Parathyroid adenoma (tissue), 2 donors: ENCODE data around the gene OSBP.

Experiments used
- H2AFZ ChIP-seq: fragments of 300-600 bp; sonication (generic); one replicate; pipeline ENCODE4 v1.7.0; 2017; ENCODE audit warnings: antibody characterized with exemption, mild to moderate bottlenecking
- H3K27ac ChIP-seq: fragments of 300-600 bp; sonication (generic); one replicate; pipeline ENCODE4 v1.7.0; 2017
- H3K27me3 ChIP-seq: fragments of 300-600 bp; sonication (generic); one replicate; pipeline ENCODE4 v1.7.0; 2017; ENCODE audit warnings: low read length; ENCODE audit not compliant: control insufficient read depth, insufficient read depth
- H3K36me3 ChIP-seq: fragments of 300-600 bp; sonication (generic); one replicate; pipeline ENCODE4 v1.7.0; 2017; ENCODE audit warnings: low read length; ENCODE audit not compliant: control insufficient read depth, insufficient read depth
- H3K4me1 ChIP-seq: fragments of 300-600 bp; sonication (generic); one replicate; pipeline ENCODE4 v1.7.0; 2017; ENCODE audit warnings: control low read depth
- H3K4me2 ChIP-seq: fragments of 300-600 bp; sonication (generic); one replicate; pipeline ENCODE4 v1.7.0; 2017; ENCODE audit warnings: low read length
- H3K4me3 ChIP-seq: fragments of 300-600 bp; sonication (generic); one replicate; pipeline ENCODE4 v1.7.0; 2017; ENCODE audit warnings: low read depth, low read length
- H3K79me2 ChIP-seq: fragments of 300-600 bp; sonication (generic); one replicate; pipeline ENCODE4 v1.7.0; 2017; ENCODE audit warnings: control low read depth
- H3K9ac ChIP-seq: fragments of 300-600 bp; sonication (generic); one replicate; pipeline ENCODE4 v1.7.0; 2017; ENCODE audit warnings: mild to moderate bottlenecking
- H3K9me3 ChIP-seq: fragments of 300-600 bp; sonication (generic); one replicate; pipeline ENCODE4 v1.7.0; 2017; ENCODE audit warnings: low read length; ENCODE audit not compliant: control insufficient read depth
- TF ChIP-seq, protein P1 (sequence below): fragments of 300-600 bp; sonication (generic); IDR thresholded peaks from one replicate; pipeline ENCODE4 v1.7.0; 2017; ENCODE audit warnings: antibody characterized with exemption, mild to moderate bottlenecking
- donor health status: primary hyperparathyroidism.

OSBP gene

DNA sequence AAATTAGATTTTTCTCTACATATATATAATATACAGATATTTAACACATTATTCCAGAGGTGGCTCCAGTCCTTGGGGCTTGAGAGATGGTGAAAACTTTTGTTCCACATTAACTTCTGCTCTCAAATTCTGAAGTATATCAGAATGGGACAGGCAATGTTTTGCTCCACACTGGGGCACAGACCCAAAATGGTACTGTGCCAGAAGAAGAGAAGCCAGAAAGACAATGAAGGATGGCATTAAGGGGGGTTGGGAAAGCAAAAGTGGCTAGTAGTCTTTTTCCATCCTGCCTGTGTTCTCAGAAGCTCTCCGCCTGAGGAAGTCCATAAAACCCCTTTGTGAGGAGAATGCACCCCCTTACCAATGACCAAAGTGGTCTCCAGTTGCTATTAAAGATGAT lies 40.1 kb downstream of the OSBP start:
- no peaks in the 10 kb centered on the region for H3K4me1 ChIP-seq
- no peaks in the 10 kb centered on the region for H3K27me3 ChIP-seq
- H3K4me2 ChIP-seq = no peak overlapping the region
- H3K27ac ChIP-seq = no peak overlapping the region
- no peak overlapping the region for H3K4me3 ChIP-seq
- no peaks in the 10 kb centered on the region for H3K79me2 ChIP-seq
- H3K9me3 ChIP-seq = no peaks in the 10 kb centered on the region
- TF ChIP-seq, protein P1, sequence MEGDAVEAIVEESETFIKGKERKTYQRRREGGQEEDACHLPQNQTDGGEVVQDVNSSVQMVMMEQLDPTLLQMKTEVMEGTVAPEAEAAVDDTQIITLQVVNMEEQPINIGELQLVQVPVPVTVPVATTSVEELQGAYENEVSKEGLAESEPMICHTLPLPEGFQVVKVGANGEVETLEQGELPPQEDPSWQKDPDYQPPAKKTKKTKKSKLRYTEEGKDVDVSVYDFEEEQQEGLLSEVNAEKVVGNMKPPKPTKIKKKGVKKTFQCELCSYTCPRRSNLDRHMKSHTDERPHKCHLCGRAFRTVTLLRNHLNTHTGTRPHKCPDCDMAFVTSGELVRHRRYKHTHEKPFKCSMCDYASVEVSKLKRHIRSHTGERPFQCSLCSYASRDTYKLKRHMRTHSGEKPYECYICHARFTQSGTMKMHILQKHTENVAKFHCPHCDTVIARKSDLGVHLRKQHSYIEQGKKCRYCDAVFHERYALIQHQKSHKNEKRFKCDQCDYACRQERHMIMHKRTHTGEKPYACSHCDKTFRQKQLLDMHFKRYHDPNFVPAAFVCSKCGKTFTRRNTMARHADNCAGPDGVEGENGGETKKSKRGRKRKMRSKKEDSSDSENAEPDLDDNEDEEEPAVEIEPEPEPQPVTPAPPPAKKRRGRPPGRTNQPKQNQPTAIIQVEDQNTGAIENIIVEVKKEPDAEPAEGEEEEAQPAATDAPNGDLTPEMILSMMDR = no peak
- H2AFZ ChIP-seq = no peak overlapping the region
- H3K9ac ChIP-seq = no peak overlapping the region
- no peaks in the 10 kb centered on the region for H3K36me3 ChIP-seq

DNA sequence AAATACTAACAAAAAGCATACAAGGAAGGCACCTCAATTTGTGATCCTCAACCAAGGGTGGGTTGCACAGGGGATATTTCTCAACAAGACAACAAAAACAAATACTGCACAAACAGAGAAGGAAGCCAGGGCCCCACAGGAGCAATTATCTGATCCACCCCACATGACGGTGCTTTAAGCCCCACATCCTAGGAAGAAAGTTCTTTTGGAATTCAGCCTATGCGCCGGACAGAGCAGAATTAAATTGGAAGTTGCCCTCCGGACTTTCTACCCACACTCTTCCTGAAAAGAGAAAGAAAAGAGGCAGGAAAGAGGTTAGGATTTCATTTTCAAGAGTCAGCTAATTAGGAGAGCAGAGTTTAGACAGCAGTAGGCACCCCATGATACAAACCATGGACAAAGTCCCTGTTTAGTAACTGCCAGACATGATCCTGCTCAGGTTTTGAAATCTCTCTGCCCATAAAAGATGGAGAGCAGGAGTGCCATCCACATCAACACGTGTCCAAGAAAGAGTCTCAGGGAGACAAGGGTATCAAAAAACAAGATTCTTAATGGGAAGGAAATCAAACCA lies 40.6 kb downstream of the OSBP start:
- Histone ChIP-seq H2AFZ (no peak overlapping the region), H3K27me3 (no peaks in the 10 kb centered on the region), H3K4me3 (no peak overlapping the region), H3K79me2 (no peaks in the 10 kb centered on the region), H3K4me1 (no peaks in the 10 kb centered on the region), H3K36me3 (no peaks in the 10 kb centered on the region), H3K9me3 (no peaks in the 10 kb centered on the region), H3K4me2 (no peak overlapping the region), H3K9ac (no peak overlapping the region), H3K27ac (no peak overlapping the region)
- TF ChIP-seq, protein P1 = no peak

DNA sequence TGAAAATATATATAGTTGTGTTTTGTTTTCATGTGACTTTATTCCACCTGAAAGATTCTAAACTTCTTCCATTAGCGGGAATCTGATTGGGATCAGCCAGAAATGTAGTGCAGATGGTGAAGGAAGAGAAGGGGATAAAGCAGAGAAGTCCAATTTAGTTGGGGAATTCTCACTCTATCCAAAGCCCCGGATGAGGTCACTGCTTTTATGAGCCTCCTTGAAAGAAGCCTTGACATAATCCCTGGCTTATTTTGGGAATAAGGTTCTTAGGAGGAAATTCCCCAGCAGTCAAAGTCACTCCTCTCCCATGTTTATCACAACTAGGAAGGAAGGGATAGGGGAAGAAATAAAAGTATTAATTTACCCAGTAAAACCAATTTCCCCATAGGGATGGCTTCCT lies 41.1 kb downstream of the OSBP start:
- no peaks in the 10 kb centered on the region for H3K4me1 ChIP-seq
- H3K9me3 ChIP-seq = no peaks in the 10 kb centered on the region
- H3K9ac ChIP-seq = no peak overlapping the region
- no peak overlapping the region for H3K4me3 ChIP-seq
- H3K79me2 ChIP-seq = no peaks in the 10 kb centered on the region
- no peaks in the 10 kb centered on the region for H3K36me3 ChIP-seq
- no peak overlapping the region for H3K4me2 ChIP-seq
- H3K27ac ChIP-seq = no peak overlapping the region
- no peaks in the 10 kb centered on the region for H3K27me3 ChIP-seq
- TF ChIP-seq, protein P1 = no peak
- no peak overlapping the region for H2AFZ ChIP-seq

DNA sequence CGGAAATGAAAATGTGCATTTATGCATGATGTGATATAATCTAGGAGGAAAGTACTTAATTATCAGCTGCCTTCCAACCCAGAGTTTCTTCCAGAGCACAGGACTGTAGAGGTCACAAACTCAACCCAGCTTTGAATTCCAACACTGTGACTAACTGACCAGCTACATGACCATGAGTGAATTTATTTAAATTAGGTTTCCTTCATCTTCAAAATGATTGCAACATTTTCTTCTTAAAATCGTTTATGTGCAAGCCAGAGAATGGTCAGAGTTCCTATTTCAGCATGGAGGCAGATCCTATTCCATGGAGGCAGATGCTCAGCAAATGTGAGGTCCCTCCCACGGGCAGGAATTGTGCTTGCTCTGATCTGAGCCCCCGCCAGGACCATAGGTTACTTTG lies 42.4 kb downstream of the OSBP start:
- Histone ChIP-seq H3K27me3 (no peaks in the 10 kb centered on the region), H3K4me3 (no peak overlapping the region), H3K27ac (no peak overlapping the region), H3K4me1 (no peaks in the 10 kb centered on the region), H3K36me3 (no peaks in the 10 kb centered on the region), H3K9me3 (no peaks in the 10 kb centered on the region), H2AFZ (no peak overlapping the region), H3K79me2 (no peaks in the 10 kb centered on the region), H3K4me2 (no peak overlapping the region), H3K9ac (no peak overlapping the region)
- TF ChIP-seq, protein P1 = no peak

DNA sequence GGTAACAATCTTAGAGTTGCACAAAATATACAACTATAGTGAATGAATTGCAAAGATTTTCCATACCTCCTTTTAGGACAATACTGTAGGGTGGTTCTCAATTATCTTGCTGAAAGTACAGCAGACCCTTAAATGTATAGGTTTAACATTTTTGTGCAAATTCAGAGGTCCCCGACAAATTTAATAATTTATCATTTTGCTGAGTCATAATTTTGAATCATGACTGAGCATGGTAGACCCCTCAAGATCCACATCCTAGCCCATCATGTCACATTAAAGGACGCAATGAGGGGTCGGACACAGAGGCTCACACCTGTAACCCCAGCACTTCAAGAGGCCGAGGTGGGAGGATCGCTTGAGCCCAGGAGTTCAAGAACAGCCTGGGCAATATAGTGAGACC lies 43.5 kb downstream of the OSBP start:
- no peak overlapping the region for H3K9ac ChIP-seq
- H3K9me3 ChIP-seq = no peaks in the 10 kb centered on the region
- TF ChIP-seq, protein P1 = no peak
- H3K27me3 ChIP-seq = no peaks in the 10 kb centered on the region
- no peak overlapping the region for H3K4me3 ChIP-seq
- no peak overlapping the region for H3K4me2 ChIP-seq
- no peaks in the 10 kb centered on the region for H3K36me3 ChIP-seq
- no peaks in the 10 kb centered on the region for H3K4me1 ChIP-seq
- no peak overlapping the region for H3K27ac ChIP-seq
- no peak overlapping the region for H2AFZ ChIP-seq
- no peaks in the 10 kb centered on the region for H3K79me2 ChIP-seq
